GM21737 (cell line): ENCODE measurements around the gene ITGB6.
"Not testable (repeated sequence)": the region's sequence is repeated elsewhere in the genome, so short reads cannot be mapped to it uniquely, and the experiment has no call there.

Source experiments
- ATAC-seq: cut with Tn5 transposase; IDR thresholded peaks from one replicate; pipeline ENCODE4 v1.9.1; 2021; ENCODE audit warnings: mild to moderate bottlenecking, moderate library complexity; ENCODE audit not compliant: unreplicated experiment

The ITGB6 gene

DNA sequence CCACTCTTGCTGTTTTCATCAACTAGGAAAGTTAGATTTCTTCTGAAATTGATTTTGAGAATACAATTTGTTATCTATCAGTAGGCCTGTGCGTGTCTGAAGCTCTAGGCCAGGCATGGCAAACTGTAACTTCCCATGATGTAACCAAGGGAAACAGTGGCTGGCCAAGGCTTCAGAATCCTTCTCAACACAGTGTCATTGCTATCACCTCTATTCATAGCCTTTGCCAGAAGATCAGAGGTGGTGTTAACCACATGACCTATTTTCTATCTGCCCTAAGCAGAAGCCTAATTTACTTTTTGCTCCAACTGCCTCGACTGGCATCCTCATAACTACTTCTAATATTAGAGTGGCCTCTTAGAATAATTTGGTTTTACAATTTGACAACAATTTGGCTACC, 2.5 kb downstream of the ITGB6 start:
- ATAC-seq = no peak

DNA sequence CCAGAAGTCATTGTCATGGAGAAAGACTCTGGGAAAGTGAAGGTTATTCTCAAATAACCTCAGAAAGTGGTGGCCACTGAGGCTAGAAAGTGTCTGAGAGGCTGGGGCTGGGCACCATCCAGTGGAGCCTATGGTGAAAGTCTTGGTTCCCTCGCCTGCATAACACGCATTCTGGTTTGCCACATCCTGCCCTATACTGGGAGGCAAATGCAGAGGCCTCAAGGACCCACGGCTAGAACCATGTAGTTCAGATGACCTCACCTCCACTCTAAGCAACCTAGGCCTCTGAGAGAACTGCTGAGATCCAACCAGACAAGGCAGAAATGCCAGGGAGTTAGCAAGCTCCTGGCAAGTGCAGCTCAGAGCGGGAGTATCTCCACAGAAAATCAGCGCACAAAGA, 5.1 kb downstream of the ITGB6 start:
- no peak for ATAC-seq

DNA sequence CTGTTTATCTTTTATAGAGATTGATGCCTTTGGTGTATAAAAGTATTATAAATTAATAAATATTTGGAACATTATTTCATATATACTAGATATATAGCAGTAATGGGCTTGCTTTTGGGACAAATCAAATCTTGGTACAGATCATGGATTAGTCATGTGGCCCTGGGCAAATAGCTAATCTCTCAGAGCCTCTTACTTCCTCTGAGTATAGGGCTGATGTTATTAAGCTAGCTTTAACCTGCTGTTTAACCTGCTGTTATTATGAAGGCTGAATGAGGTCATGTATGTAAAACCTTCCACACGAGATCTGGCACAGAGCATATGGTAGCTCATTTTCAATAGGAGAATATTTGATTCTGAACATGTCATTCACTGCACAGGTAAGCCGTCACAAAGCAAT, 5.7 kb downstream of the ITGB6 start:
- no peak for ATAC-seq

DNA sequence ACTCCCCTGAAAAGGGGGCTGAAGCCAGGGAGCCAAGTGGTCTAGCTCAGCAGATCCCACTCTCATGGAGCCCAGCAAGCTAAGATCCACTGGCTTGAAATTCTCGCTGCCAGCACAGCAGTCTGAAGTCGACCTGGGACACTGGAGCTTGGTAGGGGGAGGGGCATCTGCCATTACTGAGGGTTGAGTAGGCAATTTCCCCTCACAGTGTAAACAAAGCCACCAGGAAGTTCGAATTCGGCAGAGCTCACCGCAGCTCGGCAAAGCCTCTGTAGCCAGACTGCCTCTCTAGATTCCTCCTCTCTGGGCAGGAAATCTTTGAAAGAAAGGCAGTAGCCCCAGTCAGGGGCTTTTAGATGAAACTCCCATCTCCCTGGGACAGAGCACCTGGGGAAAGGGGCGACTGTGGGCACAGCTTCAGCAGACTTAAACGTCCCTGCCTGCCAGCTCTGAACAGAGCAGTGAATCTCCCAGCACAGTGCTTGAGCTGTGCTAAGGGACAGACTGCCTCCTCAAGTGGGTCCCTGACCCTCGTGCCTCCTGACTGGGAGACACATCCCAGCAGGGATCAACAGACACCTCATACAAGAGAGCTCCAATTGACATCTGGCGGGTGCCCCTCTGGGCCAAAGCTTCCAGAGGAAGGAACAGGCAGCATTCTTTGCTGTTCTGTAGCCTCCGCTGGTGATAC, 18.8 kb downstream of the ITGB6 start:
- ATAC-seq = not testable (repeated sequence)

DNA sequence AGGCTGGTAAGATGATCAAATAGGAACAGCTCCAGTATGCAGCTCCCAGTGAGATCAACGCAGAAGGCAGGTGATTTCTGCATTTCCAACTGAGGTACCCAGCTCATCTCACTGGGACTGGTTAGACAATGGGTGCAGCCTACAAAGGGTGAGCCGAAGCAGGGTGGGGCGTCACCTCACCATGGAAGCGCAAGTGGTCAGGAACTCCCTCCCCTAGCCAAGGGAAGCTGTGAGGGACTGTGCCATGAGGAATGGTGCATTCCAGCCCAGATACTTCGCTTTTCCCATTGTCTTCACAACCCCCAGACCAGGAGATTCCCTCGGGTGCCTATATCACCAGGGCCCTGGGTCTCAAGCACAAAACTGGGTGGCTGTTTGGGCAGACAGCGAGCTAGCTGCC, 19.4 kb downstream of the ITGB6 start:
- not testable (repeated sequence) for ATAC-seq

DNA sequence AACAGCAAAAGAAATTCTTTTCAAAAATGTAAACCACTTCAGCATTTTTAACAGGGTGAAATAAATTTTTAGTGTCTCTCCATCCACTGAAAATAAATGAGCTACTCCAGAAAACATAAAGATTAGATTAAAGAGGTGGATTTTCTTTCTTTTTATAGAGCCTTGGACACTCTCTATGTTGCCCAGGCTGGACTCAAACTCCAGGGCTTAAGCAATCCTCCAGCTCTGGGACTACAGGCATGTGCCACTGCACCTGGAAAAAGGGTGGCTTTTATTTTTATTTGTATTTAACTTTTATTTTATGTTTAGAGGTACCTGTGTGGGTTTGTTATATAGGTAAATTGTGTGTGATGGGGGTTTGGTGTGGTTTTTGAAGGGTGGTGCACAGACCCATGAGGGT, 19.9 kb downstream of the ITGB6 start:
- no peak for ATAC-seq

DNA sequence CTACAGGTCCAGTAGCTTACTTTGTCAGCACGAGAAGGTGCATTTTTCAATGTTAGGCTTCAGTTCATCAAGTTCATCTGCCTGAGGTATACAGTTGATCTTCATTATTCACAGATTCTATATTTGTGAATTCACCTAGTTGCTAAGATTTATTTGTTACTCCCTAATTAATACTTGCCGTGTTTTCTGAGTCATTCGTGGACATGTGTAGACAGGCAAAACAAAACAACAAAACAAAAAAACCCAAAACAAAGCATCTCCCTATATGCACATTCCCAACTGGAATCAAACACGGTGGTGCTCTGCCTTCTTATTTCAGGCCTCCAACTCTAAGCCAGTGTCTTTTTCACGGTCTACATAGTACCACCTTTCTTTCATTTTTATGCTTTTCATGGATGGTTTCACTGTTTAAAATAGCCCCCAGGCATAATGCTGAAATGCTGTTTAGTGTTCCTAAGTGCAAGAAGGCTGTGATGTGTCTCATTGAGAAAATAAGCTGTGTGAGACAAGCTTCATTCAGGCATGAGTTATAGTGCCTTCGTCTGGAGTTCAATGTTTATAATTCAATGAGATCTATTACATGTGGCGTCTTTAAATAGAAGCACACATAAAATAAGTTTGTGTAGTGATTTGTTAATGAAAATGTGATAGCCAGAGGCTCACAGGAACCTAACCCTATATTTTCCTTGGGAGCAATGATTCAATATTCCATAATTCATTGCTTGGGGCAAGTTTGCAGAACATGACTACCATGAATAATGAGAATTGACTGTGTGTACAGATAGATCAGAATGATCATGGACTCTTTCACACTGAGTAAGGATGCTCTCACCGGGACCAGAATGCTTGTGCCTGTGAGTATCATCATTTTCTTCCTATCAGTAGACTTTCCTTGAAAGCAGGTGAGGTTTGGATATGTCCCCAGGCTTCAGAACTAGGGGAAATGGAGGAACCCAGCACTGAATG, 24.6 kb downstream of the ITGB6 start:
- no peak for ATAC-seq

DNA sequence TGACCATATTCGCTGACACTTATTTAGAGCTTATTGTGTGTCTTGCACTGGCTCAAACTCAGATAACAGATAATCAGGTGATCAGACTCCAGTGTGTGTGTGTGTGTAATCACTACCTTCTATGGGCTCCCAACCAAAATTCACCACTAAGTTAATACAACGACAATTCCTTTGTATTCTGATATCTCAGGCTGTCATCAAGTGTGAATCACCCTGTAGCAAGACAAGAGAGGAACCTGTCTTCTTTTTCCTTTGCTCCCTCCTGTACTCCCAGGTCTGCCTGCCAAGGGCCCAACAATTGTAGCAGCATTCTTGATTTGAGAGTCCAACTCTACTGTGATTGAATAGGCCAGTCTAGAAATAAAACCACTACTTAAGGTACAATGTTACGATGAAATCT, 25.8 kb downstream of the ITGB6 start:
- no peak for ATAC-seq

DNA sequence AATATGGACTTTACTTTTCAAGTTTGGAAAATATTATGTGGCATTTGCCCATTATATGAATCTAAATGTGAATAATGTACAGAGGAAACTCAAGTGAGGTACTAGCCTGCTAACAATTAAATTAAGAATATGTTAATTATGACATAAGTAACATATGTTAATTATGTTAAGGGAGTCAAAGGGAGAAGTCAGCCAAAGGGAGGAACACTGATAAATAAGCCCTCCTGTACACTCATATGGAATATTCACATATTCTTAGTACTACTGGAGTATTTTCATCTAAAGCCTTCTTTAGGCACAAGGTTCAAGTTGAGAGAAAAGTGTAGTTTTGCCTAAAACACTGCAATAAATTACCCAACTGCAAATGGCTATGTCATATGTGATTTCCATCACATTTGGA, 30.1 kb downstream of the ITGB6 start:
- ATAC-seq = no peak

DNA sequence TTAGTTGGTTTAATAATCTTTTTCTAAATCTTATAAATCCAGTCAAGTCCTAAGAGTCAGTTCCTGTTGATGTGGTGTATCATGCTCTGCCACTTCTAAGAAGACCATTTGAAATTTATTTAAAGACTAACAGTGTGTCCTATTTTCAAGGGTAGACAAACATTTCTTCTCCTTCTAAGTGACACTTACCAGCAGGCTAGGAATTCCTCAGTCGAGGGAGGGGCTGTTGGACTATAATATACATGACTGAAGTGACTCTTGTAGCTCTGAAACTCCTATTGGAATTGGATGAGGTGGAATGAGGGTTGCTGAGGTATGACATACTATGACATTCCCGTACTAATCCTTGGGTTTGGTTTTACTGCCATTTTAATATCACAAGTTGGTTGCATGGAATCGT, 30.6 kb downstream of the ITGB6 start:
- no peak for ATAC-seq

DNA sequence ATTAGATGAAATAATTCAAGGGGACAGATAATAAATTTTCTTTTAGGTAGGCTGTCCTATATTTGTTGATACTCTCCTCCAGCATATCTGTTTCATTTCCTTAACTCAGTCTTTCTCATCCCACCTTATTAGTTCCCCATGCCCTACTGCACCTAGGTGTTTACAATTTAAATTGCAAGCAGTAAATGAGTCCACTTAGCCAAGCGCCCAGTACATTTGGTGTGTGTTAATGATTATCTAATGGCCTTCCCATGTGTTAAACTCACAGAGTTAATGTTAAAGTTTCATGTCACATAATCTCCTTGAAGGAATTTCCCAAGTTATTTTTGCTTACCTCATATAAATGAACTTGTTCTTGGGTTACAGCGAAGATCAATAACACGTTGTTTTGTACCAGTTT, 31.2 kb downstream of the ITGB6 start:
- ATAC-seq = no peak

DNA sequence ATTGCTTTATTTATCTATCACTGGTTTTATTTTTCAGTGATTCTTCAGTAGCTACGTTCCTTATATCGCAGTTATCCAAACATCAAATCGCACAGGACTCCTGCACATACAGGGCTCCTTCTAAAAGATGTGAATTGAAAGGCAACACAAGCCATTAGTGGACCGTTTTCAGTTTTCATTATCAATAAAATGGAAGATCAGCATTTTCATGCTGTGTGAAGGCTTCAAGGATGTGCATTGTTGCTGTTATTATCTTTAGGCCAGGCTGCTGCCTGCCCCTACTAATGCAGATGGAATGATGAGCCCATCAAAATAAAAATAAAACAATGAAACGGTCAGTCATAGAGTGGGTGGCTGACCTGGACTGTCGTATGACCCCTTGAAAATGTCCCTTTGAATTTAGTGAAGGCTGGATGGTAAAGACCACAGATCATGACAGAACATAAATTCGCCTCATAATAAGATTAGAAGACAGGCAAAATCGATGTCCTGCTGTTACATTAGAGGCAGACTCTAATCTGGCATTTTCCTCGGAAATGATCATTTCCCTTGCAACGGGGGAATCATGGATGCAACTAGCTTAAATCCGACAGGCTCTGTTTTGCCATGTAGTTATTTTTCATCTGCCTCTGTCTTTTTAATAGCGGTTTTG, 32.9 kb downstream of the ITGB6 start:
- no peak for ATAC-seq

DNA sequence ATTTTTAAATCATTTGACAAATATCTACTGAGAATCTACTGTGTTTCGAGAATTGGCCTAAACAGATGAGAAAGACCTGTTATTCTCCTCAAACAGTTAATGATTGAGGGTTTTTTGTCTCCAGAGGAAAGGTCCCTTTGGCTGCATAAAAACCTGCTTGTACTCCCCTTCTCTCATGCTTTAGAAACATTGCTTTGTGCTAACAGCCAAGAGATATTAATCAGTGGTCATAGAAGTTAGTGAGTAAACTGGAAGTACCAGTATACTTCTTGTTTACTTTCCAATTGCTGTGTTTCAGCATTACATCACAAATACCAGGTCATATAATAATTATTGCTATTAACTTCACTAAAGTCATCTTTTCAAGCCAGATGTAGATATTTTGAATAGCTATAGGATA, 34.1 kb downstream of the ITGB6 start:
- ATAC-seq = no peak

DNA sequence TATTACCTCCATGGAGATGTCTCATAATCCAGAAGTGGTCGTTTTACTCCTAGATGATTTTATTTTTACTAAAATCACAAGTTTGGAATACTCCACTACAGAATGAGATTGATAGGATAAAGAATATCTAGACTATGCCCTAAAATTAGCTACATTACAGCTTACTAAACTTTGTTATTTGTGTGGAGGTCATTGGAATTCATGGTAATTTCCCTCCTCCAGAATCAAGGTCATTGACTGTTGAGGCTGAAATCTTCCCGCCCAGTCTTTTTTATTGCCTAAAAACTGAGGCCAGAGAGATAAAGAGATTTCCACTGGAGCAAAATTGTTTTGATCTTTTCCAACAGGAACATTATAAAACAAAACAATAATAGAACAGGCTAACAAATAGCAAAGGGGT, 35.0 kb downstream of the ITGB6 start:
- no peak for ATAC-seq

DNA sequence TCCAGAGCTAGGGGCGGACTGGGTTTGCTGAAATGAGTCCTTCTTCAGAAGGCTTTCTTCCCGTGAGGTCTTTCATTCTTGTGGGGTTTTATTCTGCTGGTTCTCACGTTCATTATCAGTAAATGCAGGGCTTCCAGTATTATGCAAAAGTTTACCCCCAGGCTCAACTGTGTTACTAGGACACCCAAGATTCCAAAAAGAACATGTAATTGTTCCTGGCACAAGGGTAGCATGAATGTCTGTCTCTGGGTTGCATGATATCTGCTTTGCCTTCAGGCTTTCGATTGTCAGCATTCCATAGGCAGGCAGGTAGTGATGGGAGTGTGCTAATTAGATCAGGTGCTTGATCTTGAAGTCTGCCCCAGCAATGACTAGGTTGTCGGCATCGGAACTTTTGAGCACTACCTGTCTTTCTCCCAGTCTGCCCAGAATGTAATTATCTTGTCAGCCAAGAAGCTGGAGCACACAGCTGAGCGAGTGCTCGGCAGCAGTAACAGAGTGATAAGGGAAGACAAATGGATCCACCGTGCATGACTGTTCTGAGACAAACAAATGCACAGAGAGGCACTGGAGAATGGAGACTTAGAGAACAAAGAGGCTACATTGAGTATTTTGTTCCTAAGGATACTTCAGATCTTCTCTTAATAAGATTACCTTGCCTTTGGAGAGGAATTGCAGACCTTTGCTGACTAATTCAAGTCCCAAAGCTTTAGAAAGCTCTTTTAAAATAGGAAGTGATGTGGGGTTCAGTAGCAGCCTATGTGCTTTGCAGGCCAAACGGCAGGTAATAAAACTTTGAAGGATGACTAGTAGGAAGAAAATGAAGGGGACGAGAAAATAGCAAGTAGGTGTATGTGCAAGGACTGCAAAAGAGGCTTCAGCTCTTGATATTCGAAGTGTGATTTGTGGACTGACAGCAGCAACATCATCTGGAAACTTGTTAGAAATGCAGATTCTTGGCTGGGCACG, 41.9 kb downstream of the ITGB6 start:
- no peak for ATAC-seq

DNA sequence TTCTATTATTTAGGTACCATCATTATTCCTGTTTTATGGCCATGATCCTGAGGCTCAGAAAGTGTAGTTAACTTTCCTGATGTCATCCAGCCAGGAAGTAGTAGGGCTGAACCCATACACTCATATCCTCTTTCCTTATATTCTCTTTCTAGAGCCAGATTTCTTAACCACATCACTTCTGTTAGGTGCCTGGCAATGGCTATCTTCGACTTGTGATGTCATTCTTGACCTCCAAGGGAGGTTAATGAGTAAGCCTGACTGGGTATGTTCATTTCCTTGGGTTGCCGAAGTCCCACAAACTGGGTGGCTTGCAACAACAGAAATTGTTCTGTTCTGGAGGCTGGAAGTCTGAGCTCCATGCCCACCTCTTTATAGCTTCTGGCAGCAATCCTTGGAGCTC, 43.4 kb downstream of the ITGB6 start:
- no peak for ATAC-seq

DNA sequence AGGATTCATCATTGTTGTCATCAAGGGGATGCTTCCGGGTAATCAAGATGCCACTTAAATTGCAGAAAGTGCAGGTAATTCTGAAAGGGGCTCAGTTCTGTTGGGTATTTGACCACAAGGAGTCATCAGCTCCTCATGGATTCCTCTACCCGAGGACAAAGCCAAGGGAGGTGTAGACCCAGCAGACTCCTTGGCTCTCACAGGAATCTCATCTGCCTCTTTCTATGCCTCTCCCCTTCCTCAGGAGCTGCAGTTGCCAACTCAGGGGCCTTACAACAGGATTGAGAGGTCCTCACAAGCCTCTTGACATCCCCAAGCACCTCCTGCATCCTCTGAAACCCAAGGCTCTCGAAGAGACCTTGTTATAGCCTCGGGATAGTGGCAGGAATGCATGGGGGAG, 44.0 kb downstream of the ITGB6 start:
- no peak for ATAC-seq

DNA sequence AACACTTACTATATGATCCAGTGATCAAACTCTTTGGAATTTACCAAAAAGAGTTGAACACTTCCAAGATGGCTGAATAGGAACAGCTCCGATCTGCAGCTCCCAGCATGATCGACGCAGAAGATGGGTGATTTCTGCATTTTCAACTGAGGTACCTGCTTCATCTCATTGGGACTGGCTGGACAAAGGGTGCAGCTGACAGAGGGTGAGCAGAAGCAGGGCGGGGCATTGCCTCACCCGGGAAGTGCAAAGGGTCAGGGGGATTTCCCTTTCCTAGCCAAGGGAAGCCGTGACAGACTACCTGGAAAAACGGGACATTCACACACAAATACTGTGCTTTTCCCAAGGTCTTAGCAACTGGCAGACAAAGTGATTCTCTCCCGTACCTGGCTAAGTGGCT, 51.7 kb downstream of the ITGB6 start:
- ATAC-seq = not testable (repeated sequence)

DNA sequence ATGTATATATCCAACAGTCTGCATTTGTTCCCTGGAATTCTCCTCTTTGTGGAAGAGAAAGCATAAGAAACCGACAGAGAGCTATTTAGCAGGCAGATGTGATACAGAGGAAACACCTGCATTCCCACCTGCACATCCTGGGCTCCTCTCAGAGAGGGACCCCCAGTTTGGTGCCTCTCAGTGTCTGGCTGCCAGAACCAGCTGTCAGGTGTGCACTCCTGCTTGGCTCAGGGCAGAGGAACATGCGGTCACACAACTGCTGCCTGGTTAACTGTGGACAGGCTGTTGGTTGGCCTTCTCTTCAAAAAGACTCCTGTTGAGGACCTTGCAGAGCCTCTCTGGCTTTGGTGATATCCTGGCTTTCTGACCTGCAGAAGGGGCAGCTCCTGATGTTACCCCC, 54.6 kb downstream of the ITGB6 start:
- no peak for ATAC-seq

DNA sequence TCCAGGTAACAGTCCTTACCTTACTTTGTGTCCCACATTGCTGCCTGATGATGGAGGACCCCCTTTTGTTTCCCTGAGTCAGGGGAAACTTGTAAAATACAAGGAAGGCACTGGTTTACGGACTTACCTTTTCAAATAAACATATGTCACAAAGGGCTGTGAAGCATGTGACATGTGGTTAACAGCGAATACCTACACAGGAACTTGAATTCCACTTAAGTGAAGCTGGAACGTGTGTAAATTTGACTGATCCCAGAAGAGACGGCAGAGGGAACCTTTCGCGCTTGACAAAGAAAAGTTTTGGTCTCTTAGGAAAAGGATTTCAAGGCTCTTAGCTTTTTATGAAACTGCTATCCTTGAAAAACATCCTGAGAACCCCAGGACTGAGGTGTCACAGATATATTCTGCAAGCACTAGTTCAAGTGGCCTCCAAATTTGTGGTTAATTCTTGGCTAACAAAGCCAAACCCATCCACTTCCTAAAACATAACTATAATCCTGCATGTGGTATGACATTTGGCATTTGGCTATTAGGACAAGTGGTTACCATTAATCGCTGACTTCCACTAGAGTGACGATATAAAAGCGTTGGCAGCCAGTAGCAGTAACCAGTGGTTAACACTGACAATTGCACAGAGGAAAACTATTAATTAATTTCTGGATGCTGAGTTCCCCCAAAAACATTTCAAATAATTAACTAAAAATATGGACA, 55.6 kb downstream of the ITGB6 start:
- no peak for ATAC-seq
